T-helper 1 cell treated with Interleukin-12 subunit alpha and Interleukin-12 subunit beta and Interleukin-4 antibody, amounts not matched to agents 30 μg/mL and 1 μg/mL, for 36 hours (primary cell): ENCODE results near the gene JMJD1C.
A peak's percentile ranks its signal among the peaks of the same experiment; 100 is the strongest.

Experiments used
- H3K27ac Mint-ChIP-seq: one replicate; pipeline ENCODE4 v1.8.0; 2021; ENCODE audit warnings: mild to moderate bottlenecking, mixed read lengths
- H3K27me3 Mint-ChIP-seq: one replicate; pipeline ENCODE4 v1.8.0; 2021; ENCODE audit warnings: low read depth, mixed read lengths
- H3K36me3 Mint-ChIP-seq: one replicate; pipeline ENCODE4 v1.8.0; 2021; ENCODE audit warnings: low read depth, mixed read lengths
- H3K4me1 Mint-ChIP-seq: one replicate; pipeline ENCODE4 v1.8.0; 2021; ENCODE audit warnings: low read depth, mixed read lengths
- H3K4me3 Mint-ChIP-seq: one replicate; pipeline ENCODE4 v1.8.0; 2021; ENCODE audit warnings: mild to moderate bottlenecking, moderate library complexity, mixed read lengths
- H3K9me3 Mint-ChIP-seq: one replicate; pipeline ENCODE4 v1.8.0; 2021; ENCODE audit warnings: mixed read lengths

JMJD1C gene

DNA sequence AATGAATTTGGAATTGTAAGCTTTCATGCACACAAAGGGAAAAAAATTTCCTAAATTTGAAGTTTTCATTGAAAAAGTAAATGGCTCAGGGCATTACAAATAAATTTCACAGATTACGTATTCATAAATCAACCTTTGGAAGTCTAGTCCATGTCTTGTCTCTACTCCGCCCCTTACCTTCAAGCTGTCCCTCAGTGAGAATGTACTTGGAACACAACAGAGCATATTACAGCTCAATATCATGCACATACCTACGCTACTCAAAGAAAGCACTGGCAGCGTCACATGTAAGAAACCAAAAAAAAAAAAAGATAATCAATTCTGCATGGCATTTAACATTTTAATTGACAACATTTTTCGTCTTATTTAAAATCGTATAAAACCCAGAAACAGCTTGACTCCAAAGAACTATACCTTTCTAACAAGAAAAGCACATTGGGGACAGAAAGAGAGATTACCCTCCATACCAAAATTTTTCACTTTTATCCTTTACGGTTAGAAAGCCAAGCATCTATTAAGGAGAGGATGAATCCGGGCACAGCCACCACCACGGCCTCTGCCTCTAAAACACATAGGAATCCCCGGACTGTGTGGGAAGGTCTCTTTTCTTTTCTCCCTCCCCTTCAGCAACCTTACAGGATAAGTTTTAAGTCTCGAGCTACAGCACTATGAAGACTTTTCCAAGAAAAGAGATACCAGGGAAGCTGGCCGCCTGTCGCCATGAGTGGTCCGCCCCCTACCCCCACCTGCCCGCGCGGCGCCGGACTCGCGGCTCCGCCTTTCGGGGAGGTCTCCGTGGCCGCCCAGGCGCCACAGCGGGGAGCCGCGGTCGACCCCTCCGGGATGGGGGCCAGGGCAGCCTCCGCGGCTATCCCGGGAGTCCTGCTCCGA, 1.1 kb downstream of the JMJD1C start:
- Mint-ChIP-seq H3K36me3 (peaks cover 1% of the 10 kb centered on the region), H3K27ac (no peak overlapping the region), H3K4me1 (peaks cover 12% of the 10 kb centered on the region), H3K9me3 (no peaks in the 10 kb centered on the region), H3K4me3 (peak overlapping the region; percentile 90), H3K27me3 (peaks cover 39% of the 10 kb centered on the region)

DNA sequence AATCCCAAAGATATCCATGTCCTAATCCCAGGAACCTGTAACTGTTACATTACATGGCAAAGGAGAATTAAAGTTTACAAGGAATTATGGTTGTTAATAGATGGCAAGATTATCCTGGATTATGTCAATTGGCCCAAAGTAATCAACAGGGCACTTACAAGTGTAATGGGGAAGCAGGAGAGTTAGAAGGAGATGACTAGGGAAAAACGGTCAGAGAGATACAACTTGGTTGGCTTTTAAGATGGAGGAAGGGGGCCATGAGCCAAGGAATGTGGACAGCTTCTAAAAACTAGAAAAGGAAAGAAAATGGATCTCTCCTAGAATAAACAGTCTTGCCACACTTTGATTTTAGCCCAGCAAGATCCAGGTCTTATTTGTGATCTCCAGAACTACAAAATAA, 3.3 kb downstream of the JMJD1C start:
- Mint-ChIP-seq H3K9me3 (no peaks in the 10 kb centered on the region), H3K27me3 (peaks cover 30% of the 10 kb centered on the region), H3K27ac (no peak overlapping the region), H3K4me1 (peaks cover 12% of the 10 kb centered on the region), H3K4me3 (no peak overlapping the region), H3K36me3 (no peaks in the 10 kb centered on the region)

GRCh38 chr10:63458177-63458576, 7.6 kb downstream of the JMJD1C start:
- no peak overlapping the region for H3K4me3 Mint-ChIP-seq
- no peaks in the 10 kb centered on the region for H3K4me1 Mint-ChIP-seq
- peaks cover 5% of the 10 kb centered on the region for H3K27me3 Mint-ChIP-seq
- no peaks in the 10 kb centered on the region for H3K9me3 Mint-ChIP-seq
- H3K36me3 Mint-ChIP-seq, result no peaks in the 10 kb centered on the region
- H3K27ac Mint-ChIP-seq, result no peak overlapping the region

- no peaks in the 10 kb centered on the region for H3K4me1 Mint-ChIP-seq
- peaks cover under 1% of the 10 kb centered on the region for H3K9me3 Mint-ChIP-seq
- H3K27ac Mint-ChIP-seq, result no peak overlapping the region
- peaks cover 4% of the 10 kb centered on the region for H3K27me3 Mint-ChIP-seq
- H3K36me3 Mint-ChIP-seq, result peaks cover under 1% of the 10 kb centered on the region
- H3K4me3 Mint-ChIP-seq, result no peak overlapping the region
Measured at GRCh38 chr10:63457594-63457993, 8.2 kb downstream of the JMJD1C start.

DNA sequence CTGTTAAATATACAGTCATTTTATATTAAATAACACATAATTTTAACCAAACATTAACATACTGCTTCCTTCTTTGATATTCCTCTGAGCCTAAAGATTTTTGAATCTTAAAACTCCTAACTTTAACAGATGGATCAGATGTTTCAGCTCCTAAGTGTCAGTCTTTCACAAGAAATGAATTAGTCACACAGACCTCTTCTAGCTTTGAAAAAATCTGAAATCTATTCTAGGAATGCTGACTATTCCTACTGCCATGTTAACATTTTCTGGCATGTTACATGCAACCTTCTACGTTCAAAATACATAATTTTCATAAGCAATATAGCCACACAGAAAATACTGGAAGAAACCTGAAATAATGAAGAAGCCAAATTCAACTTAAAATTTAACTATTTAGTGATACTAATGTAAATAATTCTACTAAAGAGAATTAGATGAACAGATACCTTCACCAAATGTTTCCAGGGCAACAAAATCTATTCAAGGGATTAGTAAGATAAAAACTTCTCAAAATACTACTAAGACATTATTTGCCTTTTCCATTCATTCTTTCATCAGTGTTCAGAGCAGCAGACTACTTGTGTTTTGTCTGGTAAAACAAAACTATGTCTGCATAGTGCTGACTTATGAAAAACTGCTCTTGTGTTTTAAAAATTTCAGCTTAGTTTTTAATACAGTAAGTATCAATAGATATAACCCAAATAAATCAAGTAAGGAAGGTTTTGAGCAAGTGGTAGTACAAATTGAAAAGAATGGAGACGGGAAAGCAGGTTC, 9.2 kb downstream of the JMJD1C start:
- Mint-ChIP-seq H3K4me1 (no peaks in the 10 kb centered on the region), H3K9me3 (peaks cover 5% of the 10 kb centered on the region), H3K27ac (no peak overlapping the region), H3K27me3 (no peaks in the 10 kb centered on the region), H3K36me3 (peaks cover 2% of the 10 kb centered on the region), H3K4me3 (no peak overlapping the region)

DNA sequence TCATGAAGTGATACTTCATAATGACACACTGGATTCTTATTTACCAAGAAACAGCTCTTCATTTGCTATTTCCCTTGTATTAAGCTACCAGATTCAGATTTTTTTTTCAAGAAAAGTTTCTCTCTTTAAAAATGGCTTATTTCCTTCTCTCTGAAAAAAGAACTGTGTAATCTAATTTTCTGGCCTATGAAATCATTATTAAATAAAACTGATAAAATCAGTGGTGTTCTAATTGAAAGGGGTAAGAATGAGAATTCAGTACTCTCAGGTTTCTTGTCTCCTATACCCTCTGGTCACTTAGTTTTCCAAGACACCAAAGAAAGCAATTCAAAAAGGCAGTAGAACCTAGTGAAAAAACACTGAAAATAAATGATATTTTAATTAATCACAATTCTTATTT, 10.3 kb downstream of the JMJD1C start:
- H3K4me3 Mint-ChIP-seq, result no peak overlapping the region
- H3K27ac Mint-ChIP-seq, result no peak overlapping the region
- H3K9me3 Mint-ChIP-seq, result peaks cover 5% of the 10 kb centered on the region
- H3K36me3 Mint-ChIP-seq, result peaks cover 2% of the 10 kb centered on the region
- no peaks in the 10 kb centered on the region for H3K27me3 Mint-ChIP-seq
- no peaks in the 10 kb centered on the region for H3K4me1 Mint-ChIP-seq

- Mint-ChIP-seq H3K27me3 (no peaks in the 10 kb centered on the region), H3K36me3 (peaks cover 2% of the 10 kb centered on the region), H3K9me3 (peaks cover 5% of the 10 kb centered on the region), H3K4me3 (no peak overlapping the region), H3K27ac (no peak overlapping the region), H3K4me1 (no peaks in the 10 kb centered on the region)
Measured at GRCh38 chr10:63454631-63455030, 11.1 kb downstream of the JMJD1C start.

DNA sequence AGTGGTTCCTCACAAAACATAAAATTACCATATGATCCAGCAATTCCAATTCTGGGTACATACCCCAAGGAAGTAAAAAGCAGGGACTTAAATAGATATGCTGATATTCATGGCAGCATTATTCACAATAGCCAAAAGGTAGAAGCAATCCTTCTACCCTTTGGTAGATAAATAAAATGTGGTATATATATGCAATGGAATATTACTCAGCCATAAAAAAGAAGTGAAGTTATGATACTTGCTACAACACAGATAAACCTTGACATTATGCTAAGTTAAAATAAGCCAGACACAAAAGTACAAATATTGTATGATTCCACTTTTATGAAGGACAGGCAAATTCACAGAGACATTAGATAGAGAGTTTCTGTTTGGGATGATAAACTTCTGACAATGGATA, 13.3 kb downstream of the JMJD1C start:
- H3K27me3 Mint-ChIP-seq, result no peaks in the 10 kb centered on the region
- peaks cover 2% of the 10 kb centered on the region for H3K36me3 Mint-ChIP-seq
- H3K9me3 Mint-ChIP-seq, result peaks cover 5% of the 10 kb centered on the region
- H3K4me1 Mint-ChIP-seq, result no peaks in the 10 kb centered on the region
- H3K4me3 Mint-ChIP-seq, result no peak overlapping the region
- H3K27ac Mint-ChIP-seq, result no peak overlapping the region

DNA sequence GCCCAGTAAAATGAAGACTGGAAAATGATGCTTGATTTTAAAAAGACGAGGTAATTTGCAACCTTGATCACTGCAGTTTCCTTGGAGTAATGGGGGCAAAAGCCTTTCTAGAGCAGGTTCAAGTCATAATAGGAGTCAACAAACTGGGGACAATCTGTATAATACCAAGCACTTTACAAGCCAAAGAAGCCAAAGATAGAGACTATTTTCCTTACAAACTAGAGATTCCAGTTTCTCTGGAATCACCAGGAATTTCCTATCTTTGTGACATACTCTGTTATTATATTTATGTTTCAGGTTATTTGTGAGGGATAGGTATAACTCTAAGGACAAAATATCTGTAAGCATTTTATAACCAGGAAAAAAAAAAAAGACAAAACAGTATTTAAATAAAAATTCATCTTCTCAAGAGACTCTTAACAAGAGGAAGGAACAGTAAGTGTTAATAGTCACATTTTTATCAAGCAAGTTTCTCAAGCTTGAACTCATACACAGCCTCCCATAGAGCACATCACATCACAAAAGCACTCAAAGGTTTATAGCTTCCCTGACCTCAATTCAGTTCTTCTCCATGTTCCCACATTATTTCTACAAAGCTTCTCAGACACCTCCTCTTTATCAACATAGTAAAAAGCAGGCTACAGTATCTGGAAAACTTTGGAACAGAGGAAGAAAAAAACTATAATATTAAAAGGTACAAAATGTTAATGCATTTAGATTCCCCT, 18.9 kb downstream of the JMJD1C start:
- peaks cover under 1% of the 10 kb centered on the region for H3K4me1 Mint-ChIP-seq
- no peaks in the 10 kb centered on the region for H3K27me3 Mint-ChIP-seq
- no peaks in the 10 kb centered on the region for H3K9me3 Mint-ChIP-seq
- peaks cover 5% of the 10 kb centered on the region for H3K36me3 Mint-ChIP-seq
- H3K27ac Mint-ChIP-seq, result no peak overlapping the region
- no peak overlapping the region for H3K4me3 Mint-ChIP-seq

DNA sequence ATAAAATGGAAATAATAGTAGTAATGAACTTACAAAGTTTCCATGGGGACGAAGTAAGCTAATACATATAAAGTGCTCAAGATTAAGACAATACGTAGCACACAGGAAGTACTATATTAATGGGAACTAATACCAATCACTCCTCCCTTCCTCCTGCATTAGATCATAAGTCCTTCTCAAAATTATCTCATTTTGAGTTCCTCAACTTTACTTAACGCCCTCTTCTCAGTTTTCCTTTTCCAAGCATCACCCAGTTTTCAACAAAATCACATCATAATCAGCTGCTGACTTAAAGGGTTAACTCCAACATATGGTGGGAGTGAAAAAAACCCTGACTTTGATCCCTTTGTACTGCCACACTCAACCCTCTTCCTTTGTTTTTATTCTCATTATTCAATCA, 24.4 kb downstream of the JMJD1C start:
- no peak overlapping the region for H3K4me3 Mint-ChIP-seq
- peaks cover 5% of the 10 kb centered on the region for H3K36me3 Mint-ChIP-seq
- H3K27ac Mint-ChIP-seq, result no peak overlapping the region
- peaks cover 5% of the 10 kb centered on the region for H3K4me1 Mint-ChIP-seq
- H3K9me3 Mint-ChIP-seq, result no peaks in the 10 kb centered on the region
- no peaks in the 10 kb centered on the region for H3K27me3 Mint-ChIP-seq

DNA sequence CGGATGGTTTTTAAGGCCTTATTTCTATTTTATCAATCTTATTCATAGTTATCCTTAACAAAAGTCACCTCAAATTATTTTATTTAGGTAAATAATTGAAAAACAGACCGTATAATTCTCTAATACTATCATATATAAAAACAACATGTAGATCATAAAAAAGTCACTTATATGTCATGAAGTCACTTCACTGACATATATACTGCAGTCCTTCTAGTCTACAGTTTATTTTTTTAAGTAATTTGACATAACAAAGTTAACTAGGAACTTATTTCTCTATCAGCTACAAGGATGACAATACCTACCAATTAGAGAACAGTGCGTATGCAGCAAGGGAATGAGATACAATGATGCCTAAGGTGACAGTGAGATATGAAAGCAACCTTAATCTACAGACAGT, 26.2 kb downstream of the JMJD1C start:
- H3K9me3 Mint-ChIP-seq, result no peaks in the 10 kb centered on the region
- no peak overlapping the region for H3K4me3 Mint-ChIP-seq
- no peaks in the 10 kb centered on the region for H3K36me3 Mint-ChIP-seq
- H3K27ac Mint-ChIP-seq, result no peak overlapping the region
- H3K27me3 Mint-ChIP-seq, result no peaks in the 10 kb centered on the region
- peaks cover 5% of the 10 kb centered on the region for H3K4me1 Mint-ChIP-seq

DNA sequence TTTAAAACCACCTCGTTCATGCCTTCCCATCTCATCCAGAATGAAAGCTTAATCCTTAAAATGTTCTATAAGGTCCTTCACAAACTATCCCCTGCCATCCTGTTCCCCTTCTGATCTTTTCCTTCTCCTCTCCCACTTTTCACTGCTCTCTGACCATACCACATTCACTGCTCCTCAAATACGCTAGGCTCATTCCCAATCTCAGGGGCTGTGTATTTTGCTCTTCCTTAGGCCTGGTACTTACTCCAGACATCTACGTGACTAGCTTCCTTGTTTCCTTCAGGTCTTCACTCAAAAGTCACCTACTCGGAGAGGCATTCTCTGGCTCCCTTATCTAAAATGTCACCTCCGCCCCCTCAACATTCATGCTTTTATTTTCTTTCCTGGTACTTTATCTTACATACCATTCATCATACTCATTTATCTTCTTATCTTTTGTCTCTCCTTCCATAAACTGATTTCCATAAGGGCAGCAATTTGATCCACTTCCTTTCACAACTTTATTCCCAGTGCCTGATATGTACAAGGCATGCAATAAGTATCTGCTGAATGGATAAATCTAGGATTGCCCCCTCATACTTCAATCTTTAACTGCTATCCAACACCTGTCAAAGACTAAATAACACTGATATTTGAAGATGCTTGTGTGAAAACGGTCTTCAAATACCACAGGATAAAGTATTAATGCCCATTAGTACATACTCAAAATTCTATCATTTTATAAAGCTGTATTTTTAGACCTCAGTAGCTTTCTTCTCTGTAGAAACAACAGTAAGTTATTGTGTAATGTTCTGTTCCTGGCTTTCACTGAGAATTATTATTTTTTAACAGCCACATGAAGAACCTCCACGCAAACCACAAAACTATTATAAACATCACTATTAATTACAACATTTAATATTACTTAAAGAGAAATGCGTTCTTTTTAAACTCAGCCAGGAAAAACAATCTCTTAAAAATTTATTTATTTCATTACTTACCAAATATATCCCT, 27.0 kb downstream of the JMJD1C start:
- Mint-ChIP-seq H3K27ac (no peak overlapping the region), H3K4me3 (no peak overlapping the region), H3K27me3 (no peaks in the 10 kb centered on the region), H3K4me1 (peaks cover 5% of the 10 kb centered on the region), H3K36me3 (no peaks in the 10 kb centered on the region), H3K9me3 (no peaks in the 10 kb centered on the region)

- Mint-ChIP-seq H3K36me3 (peaks cover 1% of the 10 kb centered on the region), H3K27me3 (no peaks in the 10 kb centered on the region), H3K27ac (no peak overlapping the region), H3K9me3 (no peaks in the 10 kb centered on the region), H3K4me1 (peaks cover 7% of the 10 kb centered on the region), H3K4me3 (no peak overlapping the region)
Measured at GRCh38 chr10:63437116-63437949, 28.4 kb downstream of the JMJD1C start.
